Effector memory CD8-positive, alpha-beta T cell (primary cell): Measurements from ENCODE around the gene RPP40.

Experiments used
- ATAC-seq: fragments of 150-1000 bp; cut with Tn5 transposase; replicated peaks from 2 replicates; pipeline ENCODE4 v1.10.0; 2021; ENCODE audit warnings: mild to moderate bottlenecking, moderate library complexity
- DNase-seq, 3 experiments: peaks; one replicate each; pipeline ENCODE4 v3.0.0; 2021
- H3K27ac Mint-ChIP-seq, 2 donors: one replicate each; pipeline ENCODE4 v1.8.0; 2022; ENCODE audit warnings: mild to moderate bottlenecking in 2 of 2, mixed read lengths in 2 of 2, moderate library complexity in 2 of 2
- H3K27me3 Mint-ChIP-seq, 2 donors: one replicate each; pipeline ENCODE4 v1.8.0; 2022; ENCODE audit warnings: mixed read lengths in 2 of 2
- H3K36me3 Mint-ChIP-seq: one replicate; pipeline ENCODE4 v1.8.0; 2022; ENCODE audit warnings: mild to moderate bottlenecking, moderate library complexity, mixed read lengths; ENCODE audit not compliant: insufficient read depth
- H3K4me1 Mint-ChIP-seq, 2 donors: one replicate each; pipeline ENCODE4 v1.8.0; 2022; ENCODE audit warnings: low read depth in 2 of 2, mixed read lengths in 2 of 2
- H3K4me3 Mint-ChIP-seq, 2 donors: one replicate each; pipeline ENCODE4 v1.8.0; 2022; ENCODE audit warnings: mild to moderate bottlenecking in 2 of 2, mixed read lengths in 2 of 2, moderate library complexity in 2 of 2
- H3K9me3 Mint-ChIP-seq, 2 donors: one replicate each; pipeline ENCODE4 v1.8.0; 2022; ENCODE audit warnings: mixed read lengths in 2 of 2

Gene RPP40

GRCh38 chr6:4956625-4957024, 47.2 kb downstream of the RPP40 start:
- no peaks in the 10 kb centered on the region for H3K4me1 Mint-ChIP-seq
- peaks cover 17% of the 10 kb centered on the region for H3K36me3 Mint-ChIP-seq
- H3K27me3 Mint-ChIP-seq, result no peaks in the 10 kb centered on the region
- H3K4me3 Mint-ChIP-seq, result no peak overlapping the region
- ATAC-seq (no peak), DNase-seq (no peak)
- no peaks in the 10 kb centered on the region for H3K9me3 Mint-ChIP-seq
- H3K27ac Mint-ChIP-seq, result no peak overlapping the region

GRCh38 chr6:4953440-4953839, 50.4 kb downstream of the RPP40 start:
- Mint-ChIP-seq H3K4me3 (no peak overlapping the region), H3K4me1 (no peaks in the 10 kb centered on the region), H3K27me3 (no peaks in the 10 kb centered on the region), H3K36me3 (peaks cover 23% of the 10 kb centered on the region), H3K9me3 (no peaks in the 10 kb centered on the region), H3K27ac (no peak overlapping the region)
- ATAC-seq (no peak), DNase-seq (no peak)

- no peak for DNase-seq
- Mint-ChIP-seq H3K36me3 (peaks cover 26% of the 10 kb centered on the region), H3K27me3 (no peaks in the 10 kb centered on the region), H3K4me1 (no peaks in the 10 kb centered on the region), H3K4me3 (no peak overlapping the region), H3K9me3 (no peaks in the 10 kb centered on the region), H3K27ac (no peak overlapping the region)
- ATAC-seq, result no peak
Measured at GRCh38 chr6:4950836-4951533, 52.9 kb downstream of the RPP40 start.

- no peak overlapping the region for H3K27ac Mint-ChIP-seq
- DNase-seq (no peak), ATAC-seq (no peak)
- peaks cover 31% of the 10 kb centered on the region for H3K36me3 Mint-ChIP-seq
- no peaks in the 10 kb centered on the region for H3K27me3 Mint-ChIP-seq
- no peaks in the 10 kb centered on the region for H3K9me3 Mint-ChIP-seq
- no peaks in the 10 kb centered on the region for H3K4me1 Mint-ChIP-seq
- no peak overlapping the region for H3K4me3 Mint-ChIP-seq
Measured at GRCh38 chr6:4950076-4950475, 53.8 kb downstream of the RPP40 start.

GRCh38 chr6:4948781-4949450, 54.9 kb downstream of the RPP40 start:
- Mint-ChIP-seq H3K9me3 (no peaks in the 10 kb centered on the region), H3K36me3 (peaks cover 32% of the 10 kb centered on the region), H3K27ac (peak overlapping the region in 1 of 2 donors; percentile 32), H3K4me3 (no peak overlapping the region), H3K4me1 (no peaks in the 10 kb centered on the region), H3K27me3 (no peaks in the 10 kb centered on the region)
- ATAC-seq, result no peak
- no peak for DNase-seq

- ATAC-seq (no peak), DNase-seq (no peak)
- no peaks in the 10 kb centered on the region for H3K27me3 Mint-ChIP-seq
- H3K4me1 Mint-ChIP-seq, result peaks cover 4 to 5% of the 10 kb centered on the region in 2 donors
- H3K4me3 Mint-ChIP-seq, result no peak overlapping the region
- peak overlapping the region in 1 of 2 donors; percentile 28 for H3K27ac Mint-ChIP-seq
- H3K36me3 Mint-ChIP-seq, result peaks cover 36% of the 10 kb centered on the region
- no peaks in the 10 kb centered on the region for H3K9me3 Mint-ChIP-seq
Measured at GRCh38 chr6:4947716-4948115, 56.1 kb downstream of the RPP40 start.

- DNase-seq (no peak), ATAC-seq (no peak)
- Mint-ChIP-seq H3K36me3 (peaks cover 36% of the 10 kb centered on the region), H3K27ac (no peak overlapping the region), H3K27me3 (no peaks in the 10 kb centered on the region), H3K4me3 (no peak overlapping the region), H3K4me1 (peaks cover 16% of the 10 kb centered on the region in 2 donors), H3K9me3 (no peaks in the 10 kb centered on the region)
Measured at GRCh38 chr6:4946521-4946920, 57.3 kb downstream of the RPP40 start.
